DOHH2 (cell line): Measurements from ENCODE around the gene CD40.

Experiments used
- H3F3A ChIP-seq: fragments of 200-600 bp; sonication (generic), shearing (Covaris generic); 2 replicates; pipeline ENCODE4 v1.6.0; 2016; ENCODE audit warnings: antibody characterized with exemption, mild to moderate bottlenecking; ENCODE audit not compliant: control insufficient read depth, insufficient read depth
- H3K27ac ChIP-seq: fragments of 200-600 bp; sonication (generic); 2 replicates; pipeline ENCODE4 v1.5.1; 2014; ENCODE audit warnings: low read depth, mild to moderate bottlenecking, low read length, moderate library complexity
- H3K27me3 ChIP-seq: fragments of 200-600 bp; sonication (generic); 2 replicates; pipeline ENCODE4 v1.6.1; 2014; ENCODE audit warnings: mild to moderate bottlenecking, low read length, mixed read lengths; ENCODE audit not compliant: control insufficient read depth
- H3K36me3 ChIP-seq: fragments of 200-600 bp; sonication (generic); 2 replicates; pipeline ENCODE4 v1.6.1; 2014; ENCODE audit warnings: mild to moderate bottlenecking, low read length, moderate library complexity, mixed read lengths; ENCODE audit not compliant: control insufficient read depth
- H3K4me1 ChIP-seq: fragments of 200-600 bp; sonication (generic); 2 replicates; pipeline ENCODE4 v1.6.1; 2014; ENCODE audit warnings: mild to moderate bottlenecking, low read length, mixed read lengths; ENCODE audit not compliant: control insufficient read depth
- H3K4me2 ChIP-seq: fragments of 200-600 bp; sonication (generic); 2 replicates; pipeline ENCODE4 v1.6.0; 2014; ENCODE audit warnings: mild to moderate bottlenecking, low read length, moderate library complexity
- H3K4me3 ChIP-seq: fragments of 200-600 bp; sonication (generic); 2 replicates; pipeline ENCODE4 v1.5.1; 2014; ENCODE audit warnings: mild to moderate bottlenecking, low read length, mixed read lengths
- H3K79me2 ChIP-seq: fragments of 200-600 bp; sonication (generic); 2 replicates; pipeline ENCODE4 v1.6.1; 2014; ENCODE audit warnings: mild to moderate bottlenecking, low read length, mixed read lengths; ENCODE audit not compliant: control insufficient read depth
- H3K9me2 ChIP-seq: fragments of 200-600 bp; sonication (generic); replicated peaks from 2 replicates; pipeline ENCODE4 v1.6.1; 2014; ENCODE audit warnings: mild to moderate bottlenecking, low read length, mixed read lengths; ENCODE audit not compliant: control insufficient read depth
- H3K9me3 ChIP-seq: fragments of 200-600 bp; sonication (generic); 2 replicates; pipeline ENCODE4 v1.6.1; 2014; ENCODE audit warnings: antibody characterized with exemption, low read length, mixed read lengths; ENCODE audit not compliant: control insufficient read depth, insufficient read depth
- H4K20me1 ChIP-seq: fragments of 200-600 bp; sonication (generic); 2 replicates; pipeline ENCODE4 v1.6.0; 2014; ENCODE audit warnings: low read depth, mild to moderate bottlenecking, antibody characterized with exemption, low read length, moderate library complexity; ENCODE audit not compliant: control insufficient read depth, insufficient read depth
- EZH2phosphoT487 ChIP-seq: fragments of 200-600 bp; sonication (generic); IDR thresholded peaks from 2 replicates; pipeline ENCODE4 v1.6.1; 2017; ENCODE audit warnings: borderline replicate concordance, mild to moderate bottlenecking, antibody characterized with exemption, low read length, moderate library complexity, mixed read lengths
- TF ChIP-seq, protein P1 (sequence below): fragments of 200-600 bp; sonication (generic); IDR thresholded peaks from one replicate; pipeline ENCODE4 v1.5.1; 2014; ENCODE audit warnings: antibody characterized with exemption, mild to moderate bottlenecking, low read depth, low read length; ENCODE audit not compliant: poor library complexity, severe bottlenecking

The CD40 gene

GRCh38 chr20:46111028-46111835 lies 6.9 kb upstream of the CD40 start:
- Histone ChIP-seq H3K4me3 (no peak overlapping the region), H4K20me1 (no peaks in the 10 kb centered on the region), H3K79me2 (no peaks in the 10 kb centered on the region), H3K27ac (no peak overlapping the region), H3K4me2 (peak overlapping the region; percentile 34), H3K36me3 (no peaks in the 10 kb centered on the region), H3K4me1 (peaks cover 32% of the 10 kb centered on the region), H3F3A (no peaks in the 10 kb centered on the region; the same call in 1 of the 2 replicates), H3K27me3 (peaks cover 56% of the 10 kb centered on the region), H3K9me3 (no peaks in the 10 kb centered on the region), H3K9me2 (no peaks in the 10 kb centered on the region)
- TF ChIP-seq, protein P1, sequence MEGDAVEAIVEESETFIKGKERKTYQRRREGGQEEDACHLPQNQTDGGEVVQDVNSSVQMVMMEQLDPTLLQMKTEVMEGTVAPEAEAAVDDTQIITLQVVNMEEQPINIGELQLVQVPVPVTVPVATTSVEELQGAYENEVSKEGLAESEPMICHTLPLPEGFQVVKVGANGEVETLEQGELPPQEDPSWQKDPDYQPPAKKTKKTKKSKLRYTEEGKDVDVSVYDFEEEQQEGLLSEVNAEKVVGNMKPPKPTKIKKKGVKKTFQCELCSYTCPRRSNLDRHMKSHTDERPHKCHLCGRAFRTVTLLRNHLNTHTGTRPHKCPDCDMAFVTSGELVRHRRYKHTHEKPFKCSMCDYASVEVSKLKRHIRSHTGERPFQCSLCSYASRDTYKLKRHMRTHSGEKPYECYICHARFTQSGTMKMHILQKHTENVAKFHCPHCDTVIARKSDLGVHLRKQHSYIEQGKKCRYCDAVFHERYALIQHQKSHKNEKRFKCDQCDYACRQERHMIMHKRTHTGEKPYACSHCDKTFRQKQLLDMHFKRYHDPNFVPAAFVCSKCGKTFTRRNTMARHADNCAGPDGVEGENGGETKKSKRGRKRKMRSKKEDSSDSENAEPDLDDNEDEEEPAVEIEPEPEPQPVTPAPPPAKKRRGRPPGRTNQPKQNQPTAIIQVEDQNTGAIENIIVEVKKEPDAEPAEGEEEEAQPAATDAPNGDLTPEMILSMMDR: no peak
- TF ChIP-seq EZH2phosphoT487: no peak

DNA sequence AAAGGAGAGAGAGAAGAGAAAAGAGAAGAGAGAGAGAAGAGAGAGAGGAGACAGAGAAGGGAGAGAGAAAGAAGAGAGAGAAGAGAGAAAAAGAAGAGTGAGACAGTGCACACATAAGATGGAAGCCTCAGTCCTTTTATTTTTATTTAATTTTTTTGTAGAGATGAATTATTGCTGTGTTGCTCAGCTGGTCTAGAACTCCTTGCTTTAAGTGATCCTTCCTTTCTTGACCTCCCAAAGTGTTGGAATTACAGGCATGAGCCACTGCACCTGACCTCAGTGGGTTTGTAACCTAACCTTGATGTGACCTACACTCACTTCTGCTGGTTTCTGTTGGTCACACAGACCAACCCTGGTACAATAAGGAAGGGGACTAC lies 6.3 kb upstream of the CD40 start:
- no peaks in the 10 kb centered on the region for H3K9me2 ChIP-seq
- H3K27ac ChIP-seq: no peak overlapping the region
- H3K79me2 ChIP-seq: no peaks in the 10 kb centered on the region
- H3K4me1 ChIP-seq: peaks cover 32% of the 10 kb centered on the region
- no peaks in the 10 kb centered on the region for H3K36me3 ChIP-seq
- no peaks in the 10 kb centered on the region; the same call in 1 of the 2 replicates for H3F3A ChIP-seq
- no peaks in the 10 kb centered on the region for H3K9me3 ChIP-seq
- TF ChIP-seq EZH2phosphoT487: no peak
- TF ChIP-seq, protein P1: no peak
- H3K4me3 ChIP-seq: no peak overlapping the region
- H3K27me3 ChIP-seq: peaks cover 55% of the 10 kb centered on the region
- no peaks in the 10 kb centered on the region for H4K20me1 ChIP-seq
- H3K4me2 ChIP-seq: peak overlapping the region; percentile 34

- no peaks in the 10 kb centered on the region for H3K9me3 ChIP-seq
- no peaks in the 10 kb centered on the region for H3K36me3 ChIP-seq
- H3K4me3 ChIP-seq: no peak overlapping the region
- peaks cover 34% of the 10 kb centered on the region for H3K4me1 ChIP-seq
- no peaks in the 10 kb centered on the region; the same call in 1 of the 2 replicates for H3F3A ChIP-seq
- H3K79me2 ChIP-seq: no peaks in the 10 kb centered on the region
- no peak overlapping the region for H3K27ac ChIP-seq
- TF ChIP-seq EZH2phosphoT487: no peak
- TF ChIP-seq, protein P1: no peak
- H3K27me3 ChIP-seq: peaks cover 51% of the 10 kb centered on the region
- no peak overlapping the region for H3K4me2 ChIP-seq
- H3K9me2 ChIP-seq: no peaks in the 10 kb centered on the region
- no peaks in the 10 kb centered on the region for H4K20me1 ChIP-seq
Observed at GRCh38 chr20:46112430-46113112, 5.5 kb upstream of the CD40 start.
